ENCODE data around the gene KRTDAP. TPM values are rescaled to one million over a fixed set of nuclear protein-coding genes. Genes with fewer than 3 reads are reported as not detected.

The KRTDAP gene
- total and polyA plus RNA-seq, 10 of the 15 experiments (the other 5 are each of a cell fraction or from before 2014, with no cell fraction given) = 0.23 TPM; not detected in 9

DNA sequence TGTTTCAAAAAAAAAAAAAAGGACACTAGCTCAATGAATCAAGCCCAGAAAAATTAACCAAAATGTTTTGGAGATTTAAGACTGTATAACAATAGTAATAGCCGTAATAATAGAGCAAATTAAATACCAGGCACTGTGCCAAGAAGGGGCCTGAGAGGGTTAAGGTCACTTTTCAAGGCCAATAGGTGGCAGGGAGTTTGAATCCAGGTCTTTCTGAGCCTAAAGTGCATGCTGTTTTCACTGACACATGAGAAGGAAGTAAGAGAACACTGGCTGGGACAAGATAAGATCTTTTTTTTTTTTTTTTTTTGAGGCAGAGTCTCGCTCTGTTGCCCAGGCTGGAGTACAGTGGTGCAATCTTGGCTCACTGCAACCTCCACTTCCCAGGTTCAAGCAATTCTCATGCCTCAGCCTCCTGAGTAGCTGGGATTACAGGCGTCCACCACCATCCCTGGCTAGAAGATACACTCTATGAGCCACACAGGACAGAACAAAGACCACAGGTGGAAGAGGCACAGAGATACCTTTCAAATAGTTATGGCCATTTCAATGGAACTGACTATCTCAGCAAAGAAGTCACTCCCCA lies 34.6 kb downstream of the KRTDAP start:
- RAD21 ChIA-PET (ENCODE audit: unreplicated experiment) = interaction anchor here (0.7 to 6.4 kb wide), 5 partner anchors 8 to 103 kb away, joined by 3 to 45 read pairs (median 7); no protein-coding TSS in a partner anchor
- Histone ChIP-seq H3K79me2 (ENCODE audit: control insufficient read depth, insufficient read depth, low read length) (no peaks in the 10 kb centered on the region), H3K27me3 (replicated peaks in 1 of 2; ENCODE audit: control insufficient read depth in 2 of 2, insufficient read depth in 2 of 2, low read length in 1 of 2) (no peaks in the 10 kb centered on the region), H4K20me1 (ENCODE audit: control insufficient read depth, insufficient read depth) (no peaks in the 10 kb centered on the region), H3K4me3 (no peak overlapping the region), H2AFZ (ENCODE audit: control insufficient read depth, low read depth, low read length) (no peak overlapping the region), H3K4me2 (ENCODE audit: control insufficient read depth, insufficient read depth) (no peak overlapping the region), H3K9me3 (replicated peaks; ENCODE audit: control insufficient read depth, insufficient read depth, low read length) (no peaks in the 10 kb centered on the region), H3K9ac (ENCODE audit: control insufficient read depth, insufficient read depth, low read length) (no peak overlapping the region), H3K27ac (ENCODE audit: control insufficient read depth, insufficient read depth) (0 out of 2 replicates have a peak overlapping the region, but pooled peaks have one; percentile 13), H3K36me3 (ENCODE audit: control insufficient read depth in 2 of 2, insufficient read depth in 2 of 2, low read length in 1 of 2) (no peaks in the 10 kb centered on the region), H3K4me1 (ENCODE audit: control insufficient read depth, insufficient read depth, low read length) (peaks cover 69% of the 10 kb centered on the region)
- TF ChIP-seq, protein P1, sequence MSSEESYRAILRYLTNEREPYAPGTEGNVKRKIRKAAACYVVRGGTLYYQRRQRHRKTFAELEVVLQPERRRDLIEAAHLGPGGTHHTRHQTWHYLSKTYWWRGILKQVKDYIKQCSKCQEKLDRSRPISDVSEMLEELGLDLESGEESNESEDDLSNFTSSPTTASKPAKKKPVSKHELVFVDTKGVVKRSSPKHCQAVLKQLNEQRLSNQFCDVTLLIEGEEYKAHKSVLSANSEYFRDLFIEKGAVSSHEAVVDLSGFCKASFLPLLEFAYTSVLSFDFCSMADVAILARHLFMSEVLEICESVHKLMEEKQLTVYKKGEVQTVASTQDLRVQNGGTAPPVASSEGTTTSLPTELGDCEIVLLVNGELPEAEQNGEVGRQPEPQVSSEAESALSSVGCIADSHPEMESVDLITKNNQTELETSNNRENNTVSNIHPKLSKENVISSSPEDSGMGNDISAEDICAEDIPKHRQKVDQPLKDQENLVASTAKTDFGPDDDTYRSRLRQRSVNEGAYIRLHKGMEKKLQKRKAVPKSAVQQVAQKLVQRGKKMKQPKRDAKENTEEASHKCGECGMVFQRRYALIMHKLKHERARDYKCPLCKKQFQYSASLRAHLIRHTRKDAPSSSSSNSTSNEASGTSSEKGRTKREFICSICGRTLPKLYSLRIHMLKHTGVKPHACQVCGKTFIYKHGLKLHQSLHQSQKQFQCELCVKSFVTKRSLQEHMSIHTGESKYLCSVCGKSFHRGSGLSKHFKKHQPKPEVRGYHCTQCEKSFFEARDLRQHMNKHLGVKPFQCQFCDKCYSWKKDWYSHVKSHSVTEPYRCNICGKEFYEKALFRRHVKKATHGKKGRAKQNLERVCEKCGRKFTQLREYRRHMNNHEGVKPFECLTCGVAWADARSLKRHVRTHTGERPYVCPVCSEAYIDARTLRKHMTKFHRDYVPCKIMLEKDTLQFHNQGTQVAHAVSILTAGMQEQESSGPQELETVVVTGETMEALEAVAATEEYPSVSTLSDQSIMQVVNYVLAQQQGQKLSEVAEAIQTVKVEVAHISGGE (CRISPR knock-in tag; IDR thresholded peaks at IDR 0.05) = no peak
- peak; percentile 26; the same call in 1 of the 2 replicates for TF ChIP-seq ZNF384 (IDR thresholded peaks at IDR 0.05; ENCODE audit: borderline replicate concordance, low read depth, low read length)
- WGBS (ENCODE audit: insufficient coverage, insufficient replicate concordance, low lambda C conversion rate, missing lambda C conversion rate) = 74% methylated on average over 3 of the region's 3 CpGs
- no peak for ATAC-seq
- intact Hi-C loops (cut with micrococcal nuclease; ENCODE audit: unreplicated experiment) (no loop called here), in situ Hi-C loops (cut with MboI) (no loop called here)
- SMC1A ChIA-PET (ENCODE audit: uncharacterized antibody, unreplicated experiment) = interaction anchor here (1.5 to 17.4 kb wide), 4 partner anchors 13 to 103 kb away, joined by 4 to 237 read pairs (median 26); no protein-coding TSS in a partner anchor
- FAIRE-seq = no peak
- no peak for DNase-seq (ENCODE audit: low read depth, low spot score)
- POLR2A ChIA-PET = interaction anchor here (1.0 kb wide), 1 partner anchor 132 kb away, joined by 3 read pairs; no protein-coding TSS in a partner anchor
- CTCF ChIA-PET = interaction anchor here (0.6 to 2.5 kb wide), 4 partner anchors 13 to 103 kb away, joined by 3 to 11 read pairs (median 4); no protein-coding TSS in a partner anchor
- BruUV-seq (replicated peaks) = no TSS peak

Measured in GM12878 (cell line).